HG03442 (cell line): ENCODE data around the gene RRAGC.
"Not testable (repeated sequence)": the region's sequence is repeated elsewhere in the genome, so short reads cannot be mapped to it uniquely, and the experiment has no call there.

Experiments
- ATAC-seq: cut with Tn5 transposase; IDR thresholded peaks from one replicate; pipeline ENCODE4 v1.9.1; 2021; ENCODE audit warnings: mild to moderate bottlenecking, moderate library complexity; ENCODE audit not compliant: unreplicated experiment

The RRAGC gene

GRCh38 chr1:38858833-38859560 lies 575 bp downstream of the RRAGC start:
- peak; percentile 28 for ATAC-seq

GRCh38 chr1:38852780-38853179 lies 6.8 kb downstream of the RRAGC start:
- ATAC-seq: no peak

GRCh38 chr1:38848071-38848470 lies 11.5 kb downstream of the RRAGC start:
- ATAC-seq: no peak

- no peak for ATAC-seq
Observed at GRCh38 chr1:38846210-38846609, 13.4 kb downstream of the RRAGC start.

GRCh38 chr1:38845088-38845487 lies 14.5 kb downstream of the RRAGC start:
- not testable (repeated sequence) for ATAC-seq

- no peak for ATAC-seq
Observed at GRCh38 chr1:38840281-38840680, 19.3 kb downstream of the RRAGC start.

- no peak for ATAC-seq
Observed at GRCh38 chr1:38839363-38839762, 20.2 kb downstream of the RRAGC start.

GRCh38 chr1:38836316-38836715 lies 23.3 kb downstream of the RRAGC start:
- not testable (repeated sequence) for ATAC-seq

GRCh38 chr1:38834937-38835827 lies 24.4 kb downstream of the RRAGC start:
- no peak for ATAC-seq

GRCh38 chr1:38834221-38834782 lies 25.3 kb downstream of the RRAGC start:
- ATAC-seq: no peak

GRCh38 chr1:38833146-38833545 lies 26.4 kb downstream of the RRAGC start:
- ATAC-seq: no peak

GRCh38 chr1:38832370-38832734 lies 27.2 kb downstream of the RRAGC start:
- no peak for ATAC-seq

- ATAC-seq: no peak
Observed at GRCh38 chr1:38831731-38832369, 27.7 kb downstream of the RRAGC start.

GRCh38 chr1:38829368-38829767 lies 30.2 kb downstream of the RRAGC start:
- ATAC-seq: no peak

- no peak for ATAC-seq
Observed at GRCh38 chr1:38827318-38827717, 32.3 kb downstream of the RRAGC start.

- ATAC-seq: no peak
Observed at GRCh38 chr1:38826886-38827285, 32.7 kb downstream of the RRAGC start.

- no peak for ATAC-seq
Observed at GRCh38 chr1:38826262-38826661, 33.3 kb downstream of the RRAGC start.

- ATAC-seq: no peak
Observed at GRCh38 chr1:38820860-38821259, 38.7 kb downstream of the RRAGC start.

- ATAC-seq: no peak
Observed at GRCh38 chr1:38819516-38819915, 40.1 kb downstream of the RRAGC start.

GRCh38 chr1:38819040-38819439 lies 40.5 kb downstream of the RRAGC start:
- no peak for ATAC-seq
